Hematopoietic multipotent progenitor cell treated with erythropoietin and hydrocortisone succinate and interleukin-3 and kit ligand, for 15 days (in vitro differentiated cells): ENCODE measurements around the gene TLN1.

Experiments used
- DNase-seq: peaks from one replicate; pipeline ENCODE4 v3.0.0-alpha.2; 2015; ENCODE audit warnings: low spot score

TLN1 gene

GRCh38 chr9:35728041-35728971 lies 3.7 kb downstream of the TLN1 start:
- DNase-seq, result peak; percentile 55

DNA sequence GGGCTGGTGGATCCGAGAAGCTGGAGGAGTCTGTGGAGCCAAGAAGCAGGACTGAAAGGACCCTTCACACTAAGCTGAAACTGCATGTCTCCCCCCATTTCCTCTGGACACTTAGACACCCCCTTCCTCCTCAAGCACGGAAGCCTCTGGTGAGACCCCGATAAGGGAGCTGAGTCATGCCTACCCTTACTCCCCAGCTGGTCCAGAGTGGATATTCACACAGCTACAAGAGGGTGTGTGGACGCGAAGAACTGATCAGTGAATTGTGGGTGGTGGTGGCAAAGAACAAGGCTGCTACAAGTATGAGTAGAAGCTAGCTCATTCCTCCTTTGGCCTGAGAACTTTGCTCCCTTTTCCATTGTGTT lies 4.3 kb downstream of the TLN1 start:
- DNase-seq, result peak; percentile 42

DNA sequence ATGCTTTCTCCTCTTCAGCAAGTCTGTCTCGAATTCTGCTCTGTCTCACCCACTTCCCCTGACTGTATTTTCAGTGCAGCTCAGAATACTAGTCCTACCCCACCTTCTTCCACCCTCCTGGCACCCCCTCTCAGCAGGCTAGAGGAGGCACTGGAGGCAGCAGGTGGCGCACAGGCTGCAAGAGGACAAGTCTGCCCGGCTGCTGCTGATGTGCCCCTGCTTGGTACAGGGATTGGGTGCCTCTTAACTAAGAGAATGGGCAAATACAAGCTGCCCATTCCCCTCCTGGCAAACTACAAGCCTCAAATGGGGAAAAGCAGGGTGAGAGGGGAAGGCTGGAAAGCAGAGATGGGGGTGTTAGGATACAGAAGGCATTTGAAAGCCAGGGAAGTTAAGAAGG lies 5.1 kb downstream of the TLN1 start:
- DNase-seq, result peak; percentile 63

GRCh38 chr9:35725362-35725761 lies 6.6 kb downstream of the TLN1 start:
- DNase-seq, result no peak

DNA sequence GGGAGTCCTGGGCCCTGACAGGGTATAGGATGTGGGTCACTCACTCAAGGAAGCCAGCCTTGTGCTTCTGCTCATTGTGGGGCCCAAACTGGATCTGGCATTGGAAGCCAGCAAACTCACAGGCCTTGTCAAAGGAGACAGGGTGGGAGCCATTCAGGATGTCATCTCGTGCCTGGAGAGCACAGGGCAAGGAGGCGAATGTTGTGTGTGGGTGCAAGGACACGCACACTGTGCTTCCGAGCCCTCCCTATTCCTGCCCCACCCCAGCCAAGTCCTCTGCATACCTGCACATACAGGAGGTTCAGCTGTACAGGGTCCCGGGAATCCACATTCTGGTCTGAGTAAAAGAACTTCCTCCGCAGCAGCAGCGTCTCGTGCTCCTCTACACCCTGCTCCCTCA lies 8.1 kb downstream of the TLN1 start:
- DNase-seq, result no peak

DNA sequence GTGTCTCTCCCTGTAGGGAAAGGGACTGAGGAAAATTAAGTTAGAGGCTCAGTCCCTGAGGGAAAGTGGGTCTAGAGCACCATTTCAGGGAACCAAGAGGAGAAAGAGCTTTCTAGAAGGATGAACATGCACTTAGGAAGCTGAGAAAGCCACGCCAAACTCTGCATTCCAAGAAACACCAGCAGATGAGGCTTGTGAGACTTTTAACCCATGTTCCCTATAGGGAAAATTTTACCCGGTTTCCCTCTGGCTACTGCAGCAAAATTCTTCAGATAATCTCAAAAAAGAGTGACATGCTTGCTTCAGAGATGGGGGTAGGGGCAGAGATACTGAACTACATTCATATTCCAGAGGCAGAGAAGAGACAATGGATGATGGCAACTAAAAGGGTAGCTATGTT lies 8.6 kb downstream of the TLN1 start:
- DNase-seq, result no peak

DNA sequence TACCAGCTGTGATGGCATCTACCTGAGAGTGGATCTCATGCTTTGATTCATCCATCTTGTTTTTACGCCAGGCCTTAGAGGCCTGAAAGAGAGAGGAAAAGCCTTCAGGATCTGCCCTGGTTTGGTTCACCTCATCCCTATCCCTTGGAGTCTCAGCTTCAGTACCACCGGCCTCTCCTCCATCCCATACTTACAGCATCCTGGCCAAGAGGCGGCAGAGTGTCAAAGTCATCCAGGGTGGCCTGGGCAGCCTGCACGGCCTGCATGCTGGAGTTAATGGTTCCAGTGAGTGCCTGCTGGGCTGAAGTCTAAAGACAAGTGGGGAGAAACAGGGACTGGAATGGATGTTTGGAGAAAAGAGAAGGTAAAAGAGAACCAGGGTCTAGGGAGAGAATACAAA lies 12.4 kb downstream of the TLN1 start:
- DNase-seq, result no peak

DNA sequence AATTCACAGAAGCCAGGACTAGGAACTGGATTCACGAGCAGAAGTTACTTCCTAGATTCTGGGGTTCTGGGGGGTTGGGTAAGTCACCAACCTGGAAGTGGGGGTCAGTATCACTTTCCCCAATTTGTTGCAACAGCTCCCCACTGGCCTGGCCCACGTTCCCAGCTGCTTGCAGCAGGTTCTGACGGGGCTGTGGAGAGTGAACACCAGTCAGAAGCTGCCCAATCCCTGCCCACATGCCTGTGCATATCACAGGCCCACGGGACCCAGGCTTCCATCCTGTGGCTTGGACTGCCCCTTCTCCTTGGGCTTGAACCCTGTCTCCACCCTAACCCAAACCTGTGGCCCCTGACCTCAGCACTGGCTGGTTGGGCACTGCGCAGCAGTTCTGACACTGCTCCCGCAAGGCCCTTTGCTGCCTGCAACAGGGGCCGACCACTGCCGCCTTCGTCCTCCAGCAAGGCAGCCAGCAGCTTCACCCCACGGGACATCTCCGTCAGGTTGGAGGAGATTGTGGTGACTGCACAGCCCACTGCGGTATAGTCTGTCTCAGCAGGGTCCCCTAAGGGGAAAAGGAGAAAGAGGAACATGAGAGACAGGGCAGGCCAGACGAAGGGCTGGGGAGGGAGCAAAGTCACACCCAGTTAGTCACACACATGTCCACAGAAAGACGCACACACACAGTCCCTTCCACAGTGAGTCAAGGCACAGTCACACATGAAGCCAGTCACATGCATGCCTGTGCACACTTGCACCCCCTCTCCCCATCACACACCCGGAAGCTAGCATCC lies 13.1 kb downstream of the TLN1 start:
- DNase-seq, result no peak

GRCh38 chr9:35717132-35717870 lies 14.7 kb downstream of the TLN1 start:
- DNase-seq, result no peak

GRCh38 chr9:35716230-35716629 lies 15.8 kb downstream of the TLN1 start:
- DNase-seq, result no peak

GRCh38 chr9:35714579-35715252 lies 17.3 kb downstream of the TLN1 start:
- no peak for DNase-seq

- no peak for DNase-seq
Measured at GRCh38 chr9:35714123-35714522, 17.9 kb downstream of the TLN1 start.

DNA sequence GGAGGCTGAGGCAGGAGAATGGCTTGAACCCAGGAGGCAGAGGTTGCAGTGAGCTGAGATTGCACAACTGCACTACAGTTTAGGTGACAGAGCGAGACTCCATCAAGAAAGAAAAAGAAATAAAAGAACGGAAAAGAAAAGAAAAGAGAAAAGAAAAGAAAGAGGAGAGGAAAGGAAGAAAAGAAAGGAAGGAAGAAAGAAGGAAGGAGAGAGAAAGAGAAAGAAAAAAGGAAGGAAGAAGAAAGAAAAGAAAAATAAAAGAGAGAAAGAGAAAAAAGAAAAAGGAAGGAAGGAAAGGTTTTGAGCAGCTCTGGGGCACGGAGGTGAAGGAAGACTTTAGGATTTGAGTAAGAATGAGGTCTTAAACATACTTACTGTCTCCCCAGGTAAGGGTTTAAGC lies 18.4 kb downstream of the TLN1 start:
- DNase-seq, result no peak

- no peak for DNase-seq
Measured at GRCh38 chr9:35712762-35713400, 19.1 kb downstream of the TLN1 start.

GRCh38 chr9:35711501-35712428 lies 20.2 kb downstream of the TLN1 start:
- DNase-seq, result no peak

DNA sequence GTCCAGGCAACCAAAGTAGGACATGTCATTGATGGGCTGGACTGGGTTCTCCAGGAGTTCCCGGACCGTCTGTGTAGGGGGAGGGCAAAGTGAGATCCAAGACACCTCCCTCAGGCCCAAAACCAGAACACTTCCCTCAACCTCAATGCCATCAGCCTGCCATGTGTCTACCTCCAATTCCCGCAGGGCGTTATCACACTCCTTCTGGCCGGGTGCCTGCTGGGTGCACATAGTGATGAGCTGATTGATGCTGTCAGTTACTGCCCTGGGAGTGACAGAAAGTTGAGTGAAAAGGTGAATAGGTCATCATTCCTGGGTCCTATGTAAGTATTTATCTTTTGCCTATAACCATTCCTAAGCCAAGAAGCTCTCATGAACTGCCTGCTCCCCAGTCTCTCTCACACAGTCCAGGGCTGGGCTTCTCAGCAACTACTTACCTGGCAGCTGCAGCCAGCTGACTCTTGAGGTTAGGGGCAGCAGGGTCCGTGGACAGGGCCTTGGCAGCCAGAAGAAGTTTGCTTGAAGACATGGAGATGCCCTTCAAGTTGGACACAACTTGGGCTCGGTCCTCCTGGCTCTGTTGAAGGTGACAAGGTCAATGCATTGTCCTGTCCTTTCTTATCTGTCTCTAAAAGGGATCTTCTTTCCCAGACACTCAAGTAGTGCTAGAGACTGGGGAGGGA lies 21.0 kb downstream of the TLN1 start:
- no peak for DNase-seq

DNA sequence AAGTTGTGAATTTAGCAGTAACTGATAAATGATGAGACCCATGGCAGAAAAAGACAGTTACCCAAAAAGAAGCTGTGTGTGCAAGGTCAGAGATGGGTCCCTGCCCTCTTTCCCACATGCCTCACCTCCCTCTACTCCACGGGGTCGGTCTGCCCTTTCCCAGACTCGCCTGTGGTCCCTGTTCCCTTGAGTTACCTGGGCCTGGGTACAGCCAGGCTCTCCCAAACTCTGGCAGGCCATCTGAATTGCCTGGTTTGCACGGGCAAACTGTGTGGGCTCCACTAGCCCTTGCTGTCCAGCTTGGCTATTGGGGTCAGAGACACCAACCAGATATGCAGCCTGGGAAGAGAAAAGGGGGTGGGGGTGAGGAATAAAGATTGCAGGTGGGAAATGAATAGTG lies 23.8 kb downstream of the TLN1 start:
- no peak for DNase-seq

DNA sequence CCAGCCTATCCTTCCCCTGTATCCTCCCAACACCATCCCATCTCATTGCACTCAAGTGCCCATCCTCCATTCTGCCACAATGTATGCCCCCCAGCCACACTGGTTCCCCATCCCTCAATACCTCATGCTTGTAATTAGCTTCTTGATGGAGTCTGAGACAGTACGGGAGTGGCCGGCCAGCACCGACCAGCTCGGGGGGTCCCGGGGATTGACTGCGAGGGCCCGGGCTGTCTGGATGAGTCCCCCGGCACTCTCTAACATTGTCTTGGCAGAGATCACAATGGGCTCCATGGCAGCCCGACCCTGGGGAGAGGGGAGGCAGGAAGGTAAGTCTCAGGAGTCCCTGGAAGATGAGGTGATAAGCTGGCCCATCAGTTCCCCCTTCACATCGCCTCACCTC lies 25.0 kb downstream of the TLN1 start:
- no peak for DNase-seq

- DNase-seq, result no peak
Measured at GRCh38 chr9:35705836-35706430, 26.1 kb downstream of the TLN1 start.
